ENCODE data around the gene ATP8B4. TPM values are rescaled to one million over a fixed set of nuclear protein-coding genes. Genes with fewer than 3 reads are reported as not detected.

The ATP8B4 gene
- total and polyA plus RNA-seq, 2 of the 8 experiments (the other 6 are each of a cell fraction or from before 2014, with no cell fraction given), result 0.17 to 0.24 TPM

GRCh38 chr15:50128266-50128665 lies 9.2 kb upstream of the ATP8B4 start:
- no peak overlapping the region for H3K23ac ChIP-seq (ENCODE audit: insufficient read length)
- no peaks in the 10 kb centered on the region for H3K36me3 ChIP-seq (ENCODE audit: control insufficient read depth in 2 of 4, insufficient read depth in 4 of 4, low read length in 3 of 4)

More at GRCh38 chr15:50128266-50128665, 9.2 kb upstream of the ATP8B4 start:
- no peak overlapping the region for H2BK120ac ChIP-seq (replicated peaks; ENCODE audit: low read depth, low read length)
- no peak overlapping the region for H3K27ac ChIP-seq (ENCODE audit: low read depth, low read length)
- no peaks in the 10 kb centered on the region for H3K9me3 ChIP-seq (ENCODE audit: insufficient read depth in 2 of 2, low read depth in 1 of 2, low read length in 1 of 2)
- no peak overlapping the region for H3K14ac ChIP-seq (ENCODE audit: insufficient read length)
- no peak overlapping the region for H3K4ac ChIP-seq (replicated peaks; ENCODE audit: insufficient read length, low read depth, low read length)
- no peak overlapping the region for H2BK20ac ChIP-seq (ENCODE audit: low read length)
- no peak overlapping the region for H2BK5ac ChIP-seq (ENCODE audit: low read depth, low read length)
- no peaks in the 10 kb centered on the region for H3K79me1 ChIP-seq (ENCODE audit: low read depth, low read length)
- H3K18ac ChIP-seq (ENCODE audit: extremely low read depth, low read length), result no peak overlapping the region
- no peak for FAIRE-seq
- H2BK12ac ChIP-seq (ENCODE audit: low read depth, low read length), result no peak overlapping the region
- DNase-seq (ENCODE audit: low read depth in 1 of 2, low spot score in 2 of 2), result no peak
- no peaks in the 10 kb centered on the region for H4K20me1 ChIP-seq (replicated peaks in 1 of 2; ENCODE audit: control insufficient read depth in 1 of 2, insufficient read depth in 2 of 2, low read length in 2 of 2)
- no peak overlapping the region for H2BK15ac ChIP-seq (ENCODE audit: low read length)
- no peak overlapping the region for H3K9ac ChIP-seq (replicated peaks in 1 of 4; ENCODE audit: extremely low read depth in 1 of 4, low read depth in 3 of 4, low read length in 3 of 4)
- H3K56ac ChIP-seq (replicated peaks; ENCODE audit: insufficient read length, low read depth, low read length), result no peak overlapping the region
- H3K79me2 ChIP-seq (ENCODE audit: control insufficient read depth in 1 of 2, insufficient read depth in 2 of 2, low read length in 2 of 2), result no peaks in the 10 kb centered on the region
- no peaks in the 10 kb centered on the region for H3K23me2 ChIP-seq (ENCODE audit: low read depth, low read length)
- H2AFZ ChIP-seq (ENCODE audit: low read length), result no peak overlapping the region
- no peak overlapping the region for H4K5ac ChIP-seq (ENCODE audit: insufficient read length, low read depth, low read length)
- ChIA-PET POLR2A (ENCODE audit: partially characterized antibody) (no interaction called here), CTCF (ENCODE audit: partially characterized antibody) (interaction anchor here (0.6 to 2.8 kb wide), 10 partner anchors 9 to 252 kb away, joined by 3 to 16 read pairs (median 4); no protein-coding TSS in a partner anchor)
- TF ChIP-seq RXRA (IDR thresholded peaks at IDR 0.05; ENCODE audit: insufficient read depth, low read depth, low read length) (no peak), RAD21 (IDR thresholded peaks at IDR 0.05 in 1 of 2, conservative IDR thresholded peaks at IDR 0.05 in 1 of 2; ENCODE audit: low read depth in 2 of 2, low read length in 2 of 2) (peak; percentile 17 to 36; a peak in 2 of 4 replicates), CTCF (IDR thresholded peaks at IDR 0.05; ENCODE audit: control extremely low read depth in 1 of 3, insufficient read depth in 1 of 3, low read depth in 1 of 3, low read length in 3 of 3) (peak in 2 of 3 experiments; percentile 39 to 55; a peak in 2 of 4 replicates)
- H3K4me1 ChIP-seq (replicated peaks in 1 of 4; ENCODE audit: control insufficient read depth in 3 of 4, insufficient read depth in 4 of 4, low read length in 3 of 4), result no peaks in the 10 kb centered on the region
- no peak overlapping the region for H2AK5ac ChIP-seq (ENCODE audit: low read depth, low read length)
- no peak overlapping the region for H3K4me3 ChIP-seq (ENCODE audit: extremely low read depth in 1 of 4, insufficient read depth in 2 of 4, low read depth in 3 of 4, low read length in 4 of 4)
- no peak overlapping the region for H4K91ac ChIP-seq (replicated peaks; ENCODE audit: insufficient read length, low read length)
- no peaks in the 10 kb centered on the region for H3K27me3 ChIP-seq (replicated peaks in 1 of 4; ENCODE audit: control insufficient read depth in 3 of 4, extremely low read depth in 1 of 4, insufficient read depth in 3 of 4, low read length in 3 of 4)
- no peak overlapping the region for H4K8ac ChIP-seq (ENCODE audit: extremely low read depth, insufficient read depth, low read length)
- no peak overlapping the region for H3K4me2 ChIP-seq (ENCODE audit: insufficient read depth in 1 of 2, low read depth in 2 of 2, low read length in 2 of 2)
